NCI-H1092 treated with DMSO at 0.1 percent for 48 hours (cell line): ENCODE data around the gene LDLRAD4.

Experiments used
- DNase-seq: peaks from one replicate; lab custom pipeline; 2025; lab: John Stamatoyannopoulos, UW

Gene LDLRAD4

DNA sequence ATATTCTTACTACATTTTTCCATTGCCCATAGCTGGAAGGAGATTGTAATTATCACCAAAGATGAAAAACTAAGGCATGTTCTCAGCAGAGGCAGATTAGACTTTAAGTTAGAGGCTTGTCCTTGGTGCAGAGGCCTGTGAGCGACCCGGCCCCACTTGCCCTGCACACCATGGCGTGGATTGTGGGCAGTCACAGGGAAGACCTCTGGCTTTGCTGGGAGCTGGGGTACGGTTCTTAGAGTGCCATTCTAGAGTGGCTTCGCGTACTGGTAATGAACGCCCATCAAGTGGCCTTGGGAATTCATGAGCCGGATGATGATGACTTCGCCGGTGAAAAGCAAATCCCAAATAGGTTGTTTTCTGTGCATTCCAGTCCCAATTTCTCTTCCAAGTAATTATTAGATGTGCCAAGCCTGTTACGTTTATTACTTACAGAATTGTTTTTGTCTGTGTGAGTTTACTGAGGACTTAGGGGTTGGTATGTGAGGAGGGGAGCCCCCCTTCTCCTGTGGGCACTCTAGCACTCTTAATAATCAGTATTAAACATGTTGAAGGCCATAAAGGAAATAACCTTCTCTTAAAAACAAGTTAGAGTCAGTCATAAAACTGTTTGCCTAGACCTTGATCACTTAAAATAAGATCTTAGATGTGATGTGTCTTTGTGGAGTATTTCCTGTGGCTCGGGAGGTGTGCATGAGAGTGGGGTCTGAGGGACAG is 90.6 kb downstream of the LDLRAD4 start:
- DNase-seq: no peak

DNA sequence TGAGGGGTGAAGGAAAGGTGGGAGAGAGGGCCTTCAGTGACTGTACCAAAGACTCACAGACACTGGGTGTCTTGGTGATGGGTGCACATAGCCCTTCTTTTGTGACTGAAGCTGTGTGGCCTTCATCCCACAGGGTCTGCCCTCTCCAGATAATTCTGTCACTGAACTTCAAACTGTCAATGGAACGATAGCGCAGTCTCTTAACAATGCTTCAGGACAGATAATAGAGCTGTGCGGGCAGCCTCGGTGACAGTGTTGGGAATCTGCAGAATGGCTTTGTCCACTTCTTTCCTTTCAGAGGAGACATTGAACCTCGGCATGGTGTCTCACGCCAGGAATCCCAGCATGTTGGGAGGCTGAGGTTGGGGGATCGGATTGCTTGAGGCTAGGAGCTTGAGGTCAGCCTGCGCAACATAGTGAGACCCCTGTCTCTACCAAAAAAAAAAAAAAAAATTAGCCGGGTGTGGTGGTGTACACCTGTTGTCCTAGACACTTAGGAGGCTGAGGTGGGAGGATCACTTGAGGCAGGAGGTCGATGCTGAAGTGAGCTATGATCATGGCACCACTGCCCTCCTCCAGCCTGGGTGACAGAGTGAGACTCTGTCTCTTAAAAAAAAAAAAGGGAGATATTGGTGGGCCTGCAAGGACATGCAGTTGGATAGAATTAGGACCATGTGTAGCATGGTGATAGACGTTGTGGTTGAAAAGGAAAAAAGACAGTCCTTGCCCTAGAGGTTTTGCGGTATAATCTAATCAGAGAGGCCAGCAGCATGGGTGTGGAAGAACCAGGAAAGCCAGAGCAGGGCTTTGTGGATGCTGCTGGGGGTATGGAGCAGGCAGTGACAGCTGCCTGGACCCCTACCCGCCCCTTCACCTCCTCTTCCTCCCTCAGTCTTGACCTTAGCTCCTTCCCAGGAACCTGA is 91.4 kb downstream of the LDLRAD4 start:
- no peak for DNase-seq

DNA sequence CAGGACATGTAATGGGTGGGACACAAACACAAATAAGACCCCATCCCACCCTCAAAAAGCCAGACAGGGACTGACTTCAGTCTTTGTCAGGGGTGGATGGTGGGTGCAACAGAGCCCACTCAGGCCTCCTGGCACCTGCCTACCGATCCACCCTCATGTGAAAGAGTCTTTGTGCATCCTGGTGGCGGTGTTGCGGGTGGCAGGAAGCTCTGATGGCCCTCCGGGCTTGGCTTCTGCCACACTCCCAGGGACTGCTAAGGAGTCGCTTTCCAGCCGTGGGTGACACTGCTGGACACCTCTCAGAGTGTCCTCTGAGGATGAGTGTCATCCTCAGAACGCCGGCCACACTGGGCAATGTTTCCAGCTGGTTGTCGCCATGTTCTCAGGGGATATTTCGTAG is 92.6 kb downstream of the LDLRAD4 start:
- no peak for DNase-seq

DNA sequence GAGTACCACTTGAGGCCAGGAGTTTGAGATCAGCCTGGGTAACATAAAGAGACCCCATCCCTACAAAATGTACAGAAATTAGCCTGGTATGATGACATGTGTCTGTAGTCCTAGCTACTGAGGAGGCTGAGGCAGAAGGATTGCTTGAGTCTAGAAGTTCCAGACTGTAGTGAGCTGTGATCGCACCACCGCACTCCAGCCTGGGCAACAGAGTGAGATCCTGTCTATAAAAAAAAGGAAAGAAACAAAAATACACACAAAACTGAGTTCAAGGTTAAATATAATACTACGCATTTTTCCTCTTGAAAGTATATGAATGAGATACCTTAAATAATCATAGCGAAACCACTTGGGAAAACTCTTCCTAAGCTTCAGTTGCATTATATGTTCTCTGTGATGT is 94.0 kb downstream of the LDLRAD4 start:
- DNase-seq: no peak

DNA sequence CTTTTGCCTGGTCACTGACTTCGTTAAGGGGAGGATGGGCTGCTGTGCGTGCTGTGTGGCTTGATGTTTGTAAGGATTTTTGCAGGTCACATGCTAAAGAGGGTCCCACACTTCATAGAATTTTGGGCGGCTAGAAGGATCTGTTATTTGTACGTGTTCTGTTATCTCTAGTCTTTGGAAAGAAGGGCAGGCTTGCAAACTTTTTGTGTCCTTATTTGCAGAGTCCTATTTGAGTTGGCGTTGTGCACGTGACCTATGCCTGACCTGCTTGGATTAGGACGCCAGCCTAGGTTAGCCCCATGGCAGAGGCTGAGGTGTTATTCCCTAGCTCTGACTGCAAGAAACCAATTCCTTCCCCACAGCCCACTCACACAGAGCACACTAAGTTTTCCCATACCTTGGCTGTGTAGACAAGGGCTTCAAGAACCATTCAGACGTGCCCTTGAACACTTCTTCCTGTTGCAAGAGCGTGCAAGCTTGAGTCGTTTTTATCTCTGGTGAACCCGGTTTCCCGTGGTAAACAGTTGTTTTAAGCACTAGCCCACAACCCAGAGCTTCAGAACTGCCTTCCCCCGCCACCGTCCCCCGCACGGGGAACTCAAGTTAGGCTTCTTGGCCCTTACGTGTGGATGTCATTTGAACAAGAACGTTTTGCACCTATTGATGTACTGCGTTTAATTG is 94.6 kb downstream of the LDLRAD4 start:
- DNase-seq: no peak

DNA sequence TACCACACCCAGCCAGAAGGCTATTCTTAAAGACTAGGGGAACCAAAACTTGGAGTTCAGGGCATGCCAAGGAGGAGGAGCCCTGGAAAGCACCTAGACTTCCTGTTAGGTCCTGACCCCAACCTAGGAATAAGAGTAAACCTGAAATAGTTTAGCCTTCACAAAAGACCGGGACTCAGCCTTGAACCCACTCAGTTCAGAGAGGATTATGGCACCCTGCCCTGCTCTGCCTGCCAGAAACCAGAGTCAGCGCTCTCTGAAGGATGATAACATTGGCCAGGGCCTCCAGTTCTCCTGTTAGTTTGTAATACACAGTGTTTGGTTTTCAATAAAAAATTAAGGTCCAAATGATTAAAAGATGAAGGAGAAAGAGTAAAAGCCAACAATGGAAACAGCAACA is 96.4 kb downstream of the LDLRAD4 start:
- no peak for DNase-seq

DNA sequence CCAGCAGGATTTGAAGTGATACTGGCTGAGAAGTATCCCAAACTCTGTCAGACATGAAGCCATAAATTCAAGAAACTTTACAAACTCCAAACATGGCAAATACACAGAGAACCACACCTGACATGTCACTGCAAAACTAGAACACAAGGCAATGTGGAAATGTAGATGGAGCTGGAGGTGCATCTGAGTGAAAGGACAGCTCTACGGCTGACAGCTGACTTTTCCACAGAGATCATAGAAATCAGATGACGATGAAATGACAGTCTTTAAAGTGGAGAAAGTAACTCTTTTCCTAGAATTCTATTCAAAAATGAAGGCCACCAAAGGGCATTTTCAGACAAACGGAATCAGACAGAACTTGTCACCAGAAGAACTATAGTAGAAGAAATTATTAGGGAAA is 97.5 kb downstream of the LDLRAD4 start:
- no peak for DNase-seq

DNA sequence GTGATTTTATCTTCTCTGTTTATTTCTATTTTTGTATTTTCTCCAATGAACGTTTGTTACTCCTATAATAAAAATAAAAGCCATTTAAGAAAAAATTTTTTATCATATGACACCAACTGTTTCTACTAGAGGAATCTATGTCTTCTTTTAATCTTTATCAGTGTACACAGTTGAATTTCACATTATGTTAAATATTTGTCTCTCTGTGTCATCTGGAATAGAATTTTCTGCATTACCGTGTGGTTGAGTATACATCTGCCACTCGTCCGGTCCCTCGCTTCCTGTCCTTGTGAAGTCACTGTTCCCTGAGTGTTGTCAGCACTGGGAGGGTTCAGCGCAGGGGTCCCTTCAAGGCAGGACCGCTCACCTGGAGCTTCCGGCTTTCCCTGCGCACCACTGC is 99.2 kb downstream of the LDLRAD4 start:
- DNase-seq: no peak

DNA sequence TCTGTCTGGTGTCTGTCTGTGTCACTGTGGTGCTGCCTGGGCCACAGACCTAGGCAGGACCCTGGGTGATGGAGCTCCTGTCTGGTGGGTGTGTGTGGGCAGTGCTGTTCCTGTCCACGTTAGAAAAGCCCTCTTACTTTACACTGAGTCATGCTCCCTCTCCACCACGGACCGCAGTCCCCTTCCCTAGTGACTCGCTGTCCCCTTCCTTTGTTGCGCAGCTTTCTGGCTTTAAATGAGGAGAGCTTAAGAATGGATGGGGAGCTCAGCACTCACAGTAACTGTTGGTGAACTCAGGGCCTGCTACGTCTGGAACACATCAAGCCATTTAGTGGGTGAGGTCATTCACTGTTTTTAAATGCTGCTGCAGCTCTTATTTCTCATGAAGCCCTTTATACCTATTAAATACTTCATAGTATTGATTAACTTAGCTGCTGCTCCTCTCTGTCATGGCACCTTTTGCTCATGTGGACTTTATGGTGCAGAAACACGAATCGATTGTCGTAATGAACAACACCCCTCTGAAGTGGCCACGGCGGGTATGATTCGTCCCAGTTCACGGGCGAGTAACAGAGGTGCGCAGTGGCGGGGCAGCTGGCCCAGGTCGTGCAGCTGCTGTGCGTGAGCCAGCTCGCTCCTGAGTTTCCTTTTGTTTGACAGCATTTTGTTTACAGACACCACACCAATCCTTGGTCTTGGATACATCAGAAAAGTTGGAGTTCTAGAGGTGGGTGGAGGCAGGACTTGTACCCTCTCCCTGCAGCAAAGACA is 100.4 kb downstream of the LDLRAD4 start:
- no peak for DNase-seq

DNA sequence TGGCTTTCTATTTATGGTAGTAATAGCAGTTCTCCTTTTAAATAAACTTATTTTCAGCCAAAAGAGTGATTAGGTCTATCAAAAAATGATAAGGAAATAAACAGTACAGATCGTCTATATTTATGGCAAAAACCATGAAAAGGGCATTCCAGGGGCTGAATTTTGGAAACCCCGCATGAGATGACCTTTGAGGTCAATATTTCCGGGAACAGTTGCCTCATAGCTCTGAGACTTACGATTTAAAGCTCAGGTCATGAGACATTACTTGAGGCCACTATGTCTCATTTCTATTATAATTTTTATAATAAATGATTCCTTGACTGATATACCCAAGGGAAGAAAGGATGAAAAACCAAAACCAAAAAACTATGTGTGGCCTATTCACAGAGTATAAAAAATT is 101.1 kb downstream of the LDLRAD4 start:
- DNase-seq: no peak

DNA sequence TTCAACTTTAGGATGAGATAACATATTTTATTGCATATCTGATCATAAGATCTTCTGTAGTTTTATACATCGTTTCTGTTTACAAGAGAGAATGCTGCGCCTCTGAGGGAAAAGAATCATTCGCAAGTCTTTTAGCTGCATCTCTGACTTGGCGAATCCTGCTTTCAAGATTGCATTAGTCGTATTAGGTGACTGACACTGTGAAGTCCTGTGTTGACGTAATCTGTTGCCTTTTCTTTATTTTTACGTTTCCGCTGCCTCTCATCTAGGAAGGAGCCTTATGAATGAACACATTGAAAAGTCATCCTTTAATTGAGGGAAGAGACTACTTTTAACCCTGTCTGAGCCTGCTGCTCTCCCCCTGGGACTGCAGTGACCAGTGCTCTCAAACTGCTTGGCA is 101.5 kb downstream of the LDLRAD4 start:
- no peak for DNase-seq

DNA sequence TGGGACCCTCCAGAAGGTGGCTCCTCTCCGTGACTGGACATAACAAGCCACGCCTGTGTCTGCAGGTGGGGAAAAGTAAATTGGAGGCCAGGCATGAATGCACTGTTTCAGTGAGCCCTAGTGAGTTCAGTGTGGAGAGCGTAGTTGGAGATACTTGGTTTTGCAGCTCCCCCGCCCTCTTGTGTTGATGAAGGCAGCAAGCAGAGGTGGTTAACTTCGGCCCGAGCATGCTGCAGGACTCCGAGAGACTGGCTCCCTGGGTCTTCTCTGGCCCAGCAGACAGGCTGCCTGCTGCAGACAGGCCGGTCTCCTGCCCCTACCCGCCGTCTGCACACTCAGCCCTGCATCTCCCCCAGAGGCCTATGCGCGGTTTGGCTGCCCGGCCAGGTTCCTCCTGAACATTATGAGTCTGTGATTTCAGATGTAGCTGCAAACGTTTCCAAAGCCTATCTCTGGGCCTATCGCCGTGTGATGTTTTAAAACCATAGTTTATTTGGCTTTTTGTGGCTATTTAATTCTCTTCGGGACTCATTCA is 102.4 kb downstream of the LDLRAD4 start:
- no peak for DNase-seq

DNA sequence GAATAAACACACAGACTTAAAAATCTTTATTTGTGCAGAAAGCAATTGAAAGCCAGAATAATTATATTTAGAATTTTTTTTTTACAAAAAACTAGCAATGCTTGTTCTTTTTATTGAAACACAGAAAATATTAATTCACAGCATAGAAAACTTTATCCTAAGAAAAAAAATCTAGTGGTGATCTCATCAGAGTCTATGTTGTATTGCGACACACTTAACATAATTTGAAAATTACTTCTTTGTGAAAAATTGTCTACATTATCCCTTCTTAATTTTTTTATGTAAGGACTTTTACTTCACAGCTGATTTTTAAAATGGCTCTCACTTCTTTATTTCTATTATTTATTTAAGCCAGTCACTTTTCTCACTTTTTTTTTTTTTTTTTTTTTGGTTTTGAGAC is 103.4 kb downstream of the LDLRAD4 start:
- no peak for DNase-seq

DNA sequence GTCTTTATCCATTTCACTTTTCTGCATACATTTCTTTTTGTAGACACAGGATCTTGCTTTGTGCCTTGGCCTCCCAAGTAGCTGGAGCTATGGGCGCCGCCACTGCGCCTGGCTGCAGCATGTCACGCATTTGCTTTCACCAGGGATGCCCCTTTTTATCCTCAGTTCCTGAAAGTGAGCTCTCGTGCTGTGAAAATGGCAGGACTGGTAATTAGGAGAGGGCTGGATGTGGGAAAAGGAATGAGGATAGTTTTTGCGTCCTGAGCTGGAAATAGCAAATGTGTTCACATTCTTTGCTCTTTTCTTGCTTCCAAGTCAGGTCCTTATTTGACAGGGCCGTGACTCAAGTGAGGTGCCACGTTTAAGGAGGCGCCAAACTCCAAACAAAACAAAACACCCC is 104.6 kb downstream of the LDLRAD4 start:
- no peak for DNase-seq

DNA sequence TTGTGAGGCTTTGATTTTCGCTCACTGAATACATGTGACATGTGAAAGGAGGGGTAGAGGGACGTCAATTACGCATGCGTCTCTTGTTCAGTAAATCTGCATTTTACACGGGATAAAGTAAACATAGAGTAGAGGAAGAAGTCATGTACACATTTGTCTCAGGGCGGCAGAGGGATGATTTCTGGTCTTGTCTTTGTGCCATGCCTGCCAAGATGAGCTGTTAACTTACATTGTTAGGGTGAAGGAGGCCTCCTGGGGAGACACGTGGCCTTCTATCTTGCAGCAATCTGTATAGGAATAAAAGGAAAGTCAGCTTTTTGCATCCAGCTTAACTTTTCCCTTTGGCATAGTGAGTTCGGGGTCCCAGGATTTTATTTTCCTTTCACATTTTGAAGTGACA is 106.3 kb downstream of the LDLRAD4 start:
- DNase-seq: no peak

DNA sequence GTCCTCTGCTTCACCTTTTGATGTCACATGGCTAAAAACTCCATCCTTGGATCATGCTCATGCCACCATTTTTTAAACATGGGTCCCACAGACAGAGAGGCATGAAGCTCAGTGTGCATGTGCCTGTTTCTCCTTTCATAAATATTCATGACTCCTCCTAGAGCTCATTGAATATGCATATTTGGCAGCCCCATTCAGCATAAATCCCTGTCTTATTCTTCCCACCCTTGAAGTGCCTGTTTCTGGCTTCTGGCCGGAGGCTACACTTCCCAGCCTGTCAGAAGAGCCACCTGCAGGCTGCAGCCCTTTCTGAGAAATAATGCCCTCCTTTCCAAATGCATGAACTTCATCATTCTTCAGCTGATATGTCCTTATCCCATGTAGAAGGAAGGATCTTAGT is 109.7 kb downstream of the LDLRAD4 start:
- no peak for DNase-seq

DNA sequence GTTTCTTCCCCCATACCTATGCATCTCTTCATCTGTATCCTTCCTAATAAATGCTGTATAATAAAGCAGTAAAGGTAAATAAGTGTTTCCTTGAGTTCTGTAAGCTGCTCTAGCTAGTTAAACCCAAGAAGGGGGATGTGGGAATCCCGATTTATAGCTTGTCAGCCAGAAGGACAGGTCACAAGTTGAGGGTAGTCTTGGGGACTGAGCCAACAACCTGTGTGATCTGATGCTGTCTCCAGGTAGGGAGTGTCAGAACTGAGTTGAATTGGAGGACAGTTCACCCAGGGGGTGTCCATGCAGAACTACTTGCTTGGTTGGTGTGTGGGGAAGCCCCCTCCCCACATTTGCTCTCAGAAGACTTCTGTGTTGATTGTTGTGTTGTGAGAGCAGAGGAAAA is 112.4 kb downstream of the LDLRAD4 start:
- DNase-seq: no peak

DNA sequence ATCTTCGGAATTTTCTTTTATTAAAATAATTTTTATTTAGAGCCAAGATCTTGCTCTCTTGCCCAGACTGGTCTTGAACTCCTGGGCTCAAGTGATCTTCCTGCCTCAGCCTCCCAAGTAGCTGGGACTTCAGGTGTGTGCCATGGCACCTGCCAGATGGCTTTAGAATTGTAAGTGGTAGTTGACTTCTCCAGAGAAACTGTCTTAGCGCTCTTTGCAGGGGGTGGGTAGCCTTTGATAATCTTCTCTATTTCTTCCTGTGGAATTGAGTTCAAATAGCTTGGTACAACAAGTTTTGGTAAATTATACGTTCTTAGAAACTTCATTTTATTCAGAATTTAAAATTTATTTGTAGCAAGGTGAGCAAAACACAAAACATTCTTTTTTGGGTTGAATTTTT is 113.3 kb downstream of the LDLRAD4 start:
- DNase-seq: no peak

DNA sequence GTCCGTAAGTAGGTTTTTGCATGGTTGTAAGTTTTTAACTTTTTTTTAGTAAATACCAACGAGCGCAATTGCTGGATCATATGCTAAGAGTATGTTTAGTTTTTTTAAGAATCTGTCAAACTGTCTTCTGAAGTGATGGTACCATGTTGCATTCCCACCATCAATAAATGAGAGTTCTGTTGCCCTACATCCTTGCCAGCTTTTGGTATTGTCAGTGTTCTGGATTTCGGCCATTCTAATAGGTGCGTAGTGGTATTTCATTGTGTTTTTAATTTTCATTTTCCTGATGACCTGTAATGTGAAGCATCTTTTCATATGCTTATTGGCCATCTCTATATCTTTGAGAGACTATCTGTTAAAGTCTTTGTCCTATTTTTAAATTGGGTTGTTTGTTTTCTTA is 114.3 kb downstream of the LDLRAD4 start:
- DNase-seq: no peak

DNA sequence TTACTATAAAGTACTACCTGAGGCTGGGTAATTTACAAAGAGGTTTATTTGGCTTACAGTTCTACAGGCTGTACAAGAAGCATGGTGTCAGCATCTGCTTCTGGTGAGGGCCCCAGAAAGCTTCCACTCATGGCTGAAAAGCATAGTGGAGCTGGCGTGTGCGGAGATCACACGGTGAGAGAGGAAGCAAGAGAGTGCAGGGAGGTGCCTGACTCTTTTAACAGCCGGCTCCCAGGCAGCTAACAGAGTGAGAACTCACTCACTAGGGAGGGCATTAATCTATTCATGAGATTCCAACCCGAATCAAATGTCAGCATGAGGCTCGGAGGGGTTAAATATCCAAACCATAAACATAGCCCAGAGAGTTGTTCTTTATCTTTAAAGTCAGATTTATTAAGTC is 117.3 kb downstream of the LDLRAD4 start:
- no peak for DNase-seq

DNA sequence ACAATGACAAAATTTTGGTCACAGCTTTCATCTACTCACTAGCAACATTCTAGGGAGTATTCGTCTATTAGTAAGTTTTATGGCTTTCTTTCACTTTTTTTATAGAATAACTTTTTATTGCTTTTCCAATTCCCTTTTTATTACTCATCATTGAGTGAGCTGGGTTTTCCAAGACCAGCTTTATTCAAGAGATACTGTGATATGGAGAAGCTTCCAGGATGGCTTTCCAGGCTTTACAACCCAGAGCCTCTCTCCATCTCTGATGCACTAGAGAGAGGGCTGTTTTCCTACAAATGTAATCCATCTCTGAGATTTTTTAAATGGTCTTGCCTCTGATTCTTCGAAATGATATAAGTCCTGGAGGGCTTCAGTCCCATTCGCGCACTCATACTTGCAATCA is 118.3 kb downstream of the LDLRAD4 start:
- DNase-seq: no peak

DNA sequence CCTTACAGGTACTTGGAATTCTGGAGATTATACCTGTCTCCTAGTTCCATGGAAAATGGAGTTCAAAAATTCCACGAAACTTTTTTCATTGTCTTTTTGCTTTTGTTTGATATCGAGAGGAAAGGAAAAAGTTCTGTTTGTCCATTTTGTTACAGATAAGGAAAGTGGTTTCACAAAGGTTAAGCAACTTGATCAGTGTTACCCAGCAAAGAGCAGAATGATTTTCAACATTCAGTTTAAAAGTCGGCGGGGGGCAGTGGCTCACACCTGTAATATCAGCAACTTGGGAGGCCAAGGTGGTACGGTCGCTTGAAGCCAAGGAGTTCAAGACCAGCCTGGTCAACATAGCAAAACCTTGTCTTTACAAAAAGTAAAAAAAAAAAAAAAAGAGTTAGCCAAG is 118.8 kb downstream of the LDLRAD4 start:
- DNase-seq: no peak
